Esophagus muscularis mucosa (tissue), 3 donors: Measurements from ENCODE around the gene SRD5A1.

Experiments used
- CTCF ChIP-seq, 3 experiments: fragments of 200-600 bp in 2 of 3; fragments of 450-650 bp in 1 of 3; sonication (generic) in 2 of 3; IDR thresholded peaks; one replicate each; pipeline ENCODE4 v1.5.1; 2017 to 2019; ENCODE audit warnings: antibody characterized with exemption in 3 of 3, mild to moderate bottlenecking in 2 of 3, moderate library complexity in 1 of 3
- POLR2A ChIP-seq: fragments of 450-650 bp; IDR thresholded peaks from one replicate; pipeline ENCODE4 v1.6.1; 2017; ENCODE audit warnings: antibody characterized with exemption, moderate library complexity, mild to moderate bottlenecking, low read depth

GRCh38 chr5:6656680-6657079, 23.4 kb downstream of the SRD5A1 start:
- TF ChIP-seq POLR2A (no peak), CTCF (IDR thresholded peaks at IDR 0.05) (no peak)
